ENCODE results near the gene CABLES1. TPM values are rescaled to one million over a fixed set of nuclear protein-coding genes. Genes with fewer than 3 reads are reported as not detected.

The CABLES1 gene
- polyA plus RNA-seq, 2 of the 4 experiments (the other 2 are of a cell fraction), result 4.5 to 8.6 TPM

DNA sequence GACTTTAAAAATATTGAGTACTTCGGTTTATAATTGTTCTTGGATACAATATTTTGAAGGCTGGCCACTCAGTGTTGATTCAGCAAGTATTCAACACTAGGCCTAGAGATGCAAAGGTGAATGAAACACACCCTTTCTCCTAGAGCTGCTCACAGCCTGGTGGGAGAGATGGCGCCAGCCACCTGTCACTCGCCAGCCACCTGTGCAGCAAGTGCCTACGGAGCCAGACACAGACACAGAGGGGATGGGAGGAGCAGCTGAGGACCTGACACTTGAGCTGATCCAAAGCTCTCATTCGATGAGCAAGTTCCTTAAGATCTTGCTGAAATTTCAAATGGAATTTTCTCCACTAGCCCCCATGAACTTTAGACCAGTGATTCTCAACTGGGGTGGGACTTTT is 166.7 kb downstream of the CABLES1 start:
- POLR2A ChIA-PET, result interaction anchor here (0.5 kb wide), 1 partner anchor 78 kb away, joined by 3 read pairs; no protein-coding TSS in a partner anchor
- over 99% methylated on average over 5 of the region's 5 CpGs for WGBS (ENCODE audit: missing lambda C conversion rate)

DNA sequence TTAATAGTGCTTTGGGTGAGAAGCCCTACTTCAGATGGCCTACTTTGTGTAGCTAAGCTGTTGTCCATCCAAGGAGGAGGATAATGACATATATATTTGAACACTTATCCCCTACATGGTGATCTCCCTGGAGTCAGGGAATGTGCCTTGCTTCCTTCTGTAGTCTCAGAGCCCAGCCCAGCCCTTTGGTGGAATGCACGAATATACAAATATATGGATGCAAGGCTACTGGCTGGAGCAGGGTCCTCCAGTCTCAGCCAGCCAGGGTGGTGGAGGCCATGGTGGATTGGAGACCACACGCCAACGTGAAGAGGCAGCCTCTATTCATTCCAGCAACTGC is 167.2 kb downstream of the CABLES1 start:
- H3K4me1 ChIP-seq, result no peaks in the 10 kb centered on the region
- ChIA-PET CTCF (interaction anchor here (1.3 kb wide), 1 partner anchor 11 kb away, joined by 3 read pairs; no protein-coding TSS in a partner anchor), POLR2A (no interaction called here)
- no peak for TF ChIP-seq GATA3 (IDR thresholded peaks at IDR 0.05; ENCODE audit: borderline replicate concordance)
- TF ChIP-seq SREBF2 (IDR thresholded peaks at IDR 0.05), result no peak
- no peak for TF ChIP-seq RAD21 (conservative IDR thresholded peaks at IDR 0.05 in 1 of 2, IDR thresholded peaks at IDR 0.05 in 1 of 2)
- TF ChIP-seq, protein P1, sequence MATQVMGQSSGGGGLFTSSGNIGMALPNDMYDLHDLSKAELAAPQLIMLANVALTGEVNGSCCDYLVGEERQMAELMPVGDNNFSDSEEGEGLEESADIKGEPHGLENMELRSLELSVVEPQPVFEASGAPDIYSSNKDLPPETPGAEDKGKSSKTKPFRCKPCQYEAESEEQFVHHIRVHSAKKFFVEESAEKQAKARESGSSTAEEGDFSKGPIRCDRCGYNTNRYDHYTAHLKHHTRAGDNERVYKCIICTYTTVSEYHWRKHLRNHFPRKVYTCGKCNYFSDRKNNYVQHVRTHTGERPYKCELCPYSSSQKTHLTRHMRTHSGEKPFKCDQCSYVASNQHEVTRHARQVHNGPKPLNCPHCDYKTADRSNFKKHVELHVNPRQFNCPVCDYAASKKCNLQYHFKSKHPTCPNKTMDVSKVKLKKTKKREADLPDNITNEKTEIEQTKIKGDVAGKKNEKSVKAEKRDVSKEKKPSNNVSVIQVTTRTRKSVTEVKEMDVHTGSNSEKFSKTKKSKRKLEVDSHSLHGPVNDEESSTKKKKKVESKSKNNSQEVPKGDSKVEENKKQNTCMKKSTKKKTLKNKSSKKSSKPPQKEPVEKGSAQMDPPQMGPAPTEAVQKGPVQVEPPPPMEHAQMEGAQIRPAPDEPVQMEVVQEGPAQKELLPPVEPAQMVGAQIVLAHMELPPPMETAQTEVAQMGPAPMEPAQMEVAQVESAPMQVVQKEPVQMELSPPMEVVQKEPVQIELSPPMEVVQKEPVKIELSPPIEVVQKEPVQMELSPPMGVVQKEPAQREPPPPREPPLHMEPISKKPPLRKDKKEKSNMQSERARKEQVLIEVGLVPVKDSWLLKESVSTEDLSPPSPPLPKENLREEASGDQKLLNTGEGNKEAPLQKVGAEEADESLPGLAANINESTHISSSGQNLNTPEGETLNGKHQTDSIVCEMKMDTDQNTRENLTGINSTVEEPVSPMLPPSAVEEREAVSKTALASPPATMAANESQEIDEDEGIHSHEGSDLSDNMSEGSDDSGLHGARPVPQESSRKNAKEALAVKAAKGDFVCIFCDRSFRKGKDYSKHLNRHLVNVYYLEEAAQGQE (IDR thresholded peaks at IDR 0.05), result no peak
- TF ChIP-seq PHF8 (IDR thresholded peaks at IDR 0.05; ENCODE audit: borderline replicate concordance, low read depth), result no peak
- TF ChIP-seq, protein P2, sequence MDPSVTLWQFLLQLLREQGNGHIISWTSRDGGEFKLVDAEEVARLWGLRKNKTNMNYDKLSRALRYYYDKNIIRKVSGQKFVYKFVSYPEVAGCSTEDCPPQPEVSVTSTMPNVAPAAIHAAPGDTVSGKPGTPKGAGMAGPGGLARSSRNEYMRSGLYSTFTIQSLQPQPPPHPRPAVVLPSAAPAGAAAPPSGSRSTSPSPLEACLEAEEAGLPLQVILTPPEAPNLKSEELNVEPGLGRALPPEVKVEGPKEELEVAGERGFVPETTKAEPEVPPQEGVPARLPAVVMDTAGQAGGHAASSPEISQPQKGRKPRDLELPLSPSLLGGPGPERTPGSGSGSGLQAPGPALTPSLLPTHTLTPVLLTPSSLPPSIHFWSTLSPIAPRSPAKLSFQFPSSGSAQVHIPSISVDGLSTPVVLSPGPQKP (IDR thresholded peaks at IDR 0.05; ENCODE audit: low read depth, low read length), result no peak
- no peak for TF ChIP-seq KDM1A (IDR thresholded peaks at IDR 0.05; ENCODE audit: low read depth)
- TF ChIP-seq RFX5 (IDR thresholded peaks at IDR 0.05), result no peak
- TF ChIP-seq BHLHE40 (IDR thresholded peaks at IDR 0.05; ENCODE audit: low read depth, low read length), result no peak
- TF ChIP-seq HEYL (CRISPR knock-in tag; IDR thresholded peaks at IDR 0.05), result no peak
- TF ChIP-seq TP53 (CRISPR knock-in tag; IDR thresholded peaks at IDR 0.05), result no peak
- no peak for TF ChIP-seq MAFK (IDR thresholded peaks at IDR 0.05; ENCODE audit: partially characterized antibody)
- TF ChIP-seq POLR2A (IDR thresholded peaks at IDR 0.05; ENCODE audit: low read length), result no peak
- TF ChIP-seq NFE2L2 (conservative IDR thresholded peaks at IDR 0.05; ENCODE audit: low read length), result no peak
- no peak for TF ChIP-seq RCOR1 (IDR thresholded peaks at IDR 0.05; ENCODE audit: low read depth, low read length)
- no peak for TF ChIP-seq KDM5A (IDR thresholded peaks at IDR 0.05)
- ATAC-seq, result no peak
- H3K4me2 ChIP-seq, result no peak overlapping the region
- H3K9me3 ChIP-seq, result no peaks in the 10 kb centered on the region
- 90% methylated on average over 3 of the region's 3 CpGs for WGBS (ENCODE audit: missing lambda C conversion rate)
- H3K27ac ChIP-seq, result no peak overlapping the region
- FAIRE-seq, result no peak
- DNase-seq (ENCODE audit: low read depth in 1 of 2, low spot score in 1 of 2), result no peak
- H3K4me3 ChIP-seq, result no peak overlapping the region

More for the DNA sequence above, 166.7 kb downstream of the CABLES1 start:
- Histone ChIP-seq H3K27ac (no peak overlapping the region), H3K4me3 (no peak overlapping the region), H3K4me2 (no peak overlapping the region), H3K4me1 (no peaks in the 10 kb centered on the region), H3K9me3 (no peaks in the 10 kb centered on the region)
- CTCF ChIA-PET, result no interaction called here
- ATAC-seq (no peak), DNase-seq (ENCODE audit: low read depth in 1 of 2, low spot score in 1 of 2) (no peak), FAIRE-seq (no peak)
- TF ChIP-seq FOSL2 (IDR thresholded peaks at IDR 0.05) (no peak), FOSL2 (CRISPR knock-in tag; IDR thresholded peaks at IDR 0.05) (no peak), ZFP36 (IDR thresholded peaks at IDR 0.05; ENCODE audit: borderline replicate concordance, partially characterized antibody) (no peak), RARB (CRISPR knock-in tag; IDR thresholded peaks at IDR 0.05) (no peak), ZC3H11A (IDR thresholded peaks at IDR 0.05) (no peak), HOXB13 (CRISPR knock-in tag; IDR thresholded peaks at IDR 0.05; ENCODE audit: low read depth) (no peak)
- TF ChIP-seq, protein P3, sequence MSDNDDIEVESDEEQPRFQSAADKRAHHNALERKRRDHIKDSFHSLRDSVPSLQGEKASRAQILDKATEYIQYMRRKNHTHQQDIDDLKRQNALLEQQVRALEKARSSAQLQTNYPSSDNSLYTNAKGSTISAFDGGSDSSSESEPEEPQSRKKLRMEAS (IDR thresholded peaks at IDR 0.05), result no peak
